ENCODE data around the gene ADAMTS12. TPM values are rescaled to one million over a fixed set of nuclear protein-coding genes. Genes with fewer than 3 reads are reported as not detected.

Gene ADAMTS12
- total RNA-seq, 1 experiment from 2014 or later: not detected

DNA sequence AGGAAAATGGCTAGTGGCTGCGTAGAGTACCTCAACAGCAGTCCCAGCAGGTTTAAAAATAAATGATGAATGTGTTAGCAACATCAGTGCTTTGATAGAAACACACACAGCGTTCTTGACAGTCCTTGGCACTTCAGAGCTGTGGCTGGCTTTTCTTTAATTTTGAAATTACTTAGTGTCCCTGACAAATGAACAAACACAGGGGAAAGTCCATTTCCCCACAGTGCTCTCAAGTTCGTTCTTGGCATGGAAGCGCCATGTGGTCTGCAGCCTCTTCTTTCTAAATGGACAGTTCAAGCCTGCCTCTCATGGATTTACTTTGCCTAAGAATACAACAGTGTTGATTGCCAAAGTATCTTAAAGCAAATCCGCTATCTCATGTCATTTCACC is 102.2 kb downstream of the ADAMTS12 start:
- no peaks in the 10 kb centered on the region for H3K79me2 ChIP-seq (ENCODE audit: low read length)
- no peak overlapping the region for H3K4me3 ChIP-seq (ENCODE audit: low read length)
- no peaks in the 10 kb centered on the region for H3K4me1 ChIP-seq (ENCODE audit: low read length)
- H3K9ac ChIP-seq (ENCODE audit: low read length): no peak overlapping the region
- H3K36me3 ChIP-seq (ENCODE audit: insufficient read depth, low read length): no peaks in the 10 kb centered on the region
- H3K9me3 ChIP-seq (ENCODE audit: low read length): no peaks in the 10 kb centered on the region
- H3K27ac ChIP-seq (ENCODE audit: low read length): no peak overlapping the region
- H3K9me2 ChIP-seq (replicated peaks; ENCODE audit: insufficient read depth, low read length): no peaks in the 10 kb centered on the region
- DNase-seq: no peak
- H3K27me3 ChIP-seq (ENCODE audit: low read length): no peaks in the 10 kb centered on the region
- no peak overlapping the region for H3K4me2 ChIP-seq (ENCODE audit: low read depth, low read length, poor library complexity, severe bottlenecking)
- H2AFZ ChIP-seq (ENCODE audit: low read length): no peak overlapping the region
- H4K20me1 ChIP-seq (ENCODE audit: insufficient read depth, low read depth, low read length): no peaks in the 10 kb centered on the region

GRCh38 chr5:33788922-33789566 is 102.7 kb downstream of the ADAMTS12 start:
- no peaks in the 10 kb centered on the region for H3K4me1 ChIP-seq (ENCODE audit: low read length)
- no peak overlapping the region for H3K27ac ChIP-seq (ENCODE audit: low read length)
- no peaks in the 10 kb centered on the region for H3K9me3 ChIP-seq (ENCODE audit: low read length)
- H3K36me3 ChIP-seq (ENCODE audit: insufficient read depth, low read length): no peaks in the 10 kb centered on the region
- no peak overlapping the region for H3K9ac ChIP-seq (ENCODE audit: low read length)
- DNase-seq: no peak
- no peaks in the 10 kb centered on the region for H3K79me2 ChIP-seq (ENCODE audit: low read length)
- H3K27me3 ChIP-seq (ENCODE audit: low read length): no peaks in the 10 kb centered on the region
- no peak overlapping the region for H3K4me2 ChIP-seq (ENCODE audit: low read depth, low read length, poor library complexity, severe bottlenecking)
- H2AFZ ChIP-seq (ENCODE audit: low read length): no peak overlapping the region
- H3K4me3 ChIP-seq (ENCODE audit: low read length): no peak overlapping the region
- no peaks in the 10 kb centered on the region for H4K20me1 ChIP-seq (ENCODE audit: insufficient read depth, low read depth, low read length)
- no peaks in the 10 kb centered on the region for H3K9me2 ChIP-seq (replicated peaks; ENCODE audit: insufficient read depth, low read length)

DNA sequence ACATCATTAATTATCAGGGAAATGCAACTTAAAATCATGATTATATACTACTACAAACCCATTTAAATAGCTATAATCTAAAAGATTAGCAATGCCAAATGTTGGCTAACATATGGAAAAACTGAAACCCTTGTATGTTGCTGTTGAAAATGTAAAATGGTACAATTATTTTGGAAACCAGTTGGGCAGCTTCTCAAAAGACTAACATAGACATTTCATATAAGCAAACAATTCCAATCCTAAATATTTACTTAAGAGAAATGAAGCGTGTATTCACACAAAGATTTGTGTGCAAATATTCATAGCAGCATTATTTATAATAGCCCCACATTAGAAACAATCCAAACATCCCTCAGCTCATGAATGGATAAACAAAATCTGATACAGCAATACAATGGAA is 106.2 kb downstream of the ADAMTS12 start:
- H3K27me3 ChIP-seq (ENCODE audit: low read length): no peaks in the 10 kb centered on the region
- no peak for DNase-seq
- no peaks in the 10 kb centered on the region for H3K9me3 ChIP-seq (ENCODE audit: low read length)
- no peaks in the 10 kb centered on the region for H3K79me2 ChIP-seq (ENCODE audit: low read length)
- H3K27ac ChIP-seq (ENCODE audit: low read length): no peak overlapping the region
- no peaks in the 10 kb centered on the region for H3K4me1 ChIP-seq (ENCODE audit: low read length)
- no peaks in the 10 kb centered on the region for H3K9me2 ChIP-seq (replicated peaks; ENCODE audit: insufficient read depth, low read length)
- H3K36me3 ChIP-seq (ENCODE audit: insufficient read depth, low read length): no peaks in the 10 kb centered on the region
- no peaks in the 10 kb centered on the region for H4K20me1 ChIP-seq (ENCODE audit: insufficient read depth, low read depth, low read length)
- H3K4me2 ChIP-seq (ENCODE audit: low read depth, low read length, poor library complexity, severe bottlenecking): no peak overlapping the region
- H3K9ac ChIP-seq (ENCODE audit: low read length): no peak overlapping the region
- H2AFZ ChIP-seq (ENCODE audit: low read length): no peak overlapping the region
- H3K4me3 ChIP-seq (ENCODE audit: low read length): no peak overlapping the region

- H3K4me1 ChIP-seq (ENCODE audit: low read length): no peaks in the 10 kb centered on the region
- H3K27me3 ChIP-seq (ENCODE audit: low read length): no peaks in the 10 kb centered on the region
- no peak overlapping the region for H2AFZ ChIP-seq (ENCODE audit: low read length)
- H3K27ac ChIP-seq (ENCODE audit: low read length): no peak overlapping the region
- H3K79me2 ChIP-seq (ENCODE audit: low read length): no peaks in the 10 kb centered on the region
- no peaks in the 10 kb centered on the region for H4K20me1 ChIP-seq (ENCODE audit: insufficient read depth, low read depth, low read length)
- DNase-seq: no peak
- no peaks in the 10 kb centered on the region for H3K9me3 ChIP-seq (ENCODE audit: low read length)
- no peak overlapping the region for H3K4me2 ChIP-seq (ENCODE audit: low read depth, low read length, poor library complexity, severe bottlenecking)
- H3K4me3 ChIP-seq (ENCODE audit: low read length): no peak overlapping the region
- no peaks in the 10 kb centered on the region for H3K9me2 ChIP-seq (replicated peaks; ENCODE audit: insufficient read depth, low read length)
- no peaks in the 10 kb centered on the region for H3K36me3 ChIP-seq (ENCODE audit: insufficient read depth, low read length)
- H3K9ac ChIP-seq (ENCODE audit: low read length): no peak overlapping the region
Measured at GRCh38 chr5:33781286-33781685, 110.5 kb downstream of the ADAMTS12 start.

DNA sequence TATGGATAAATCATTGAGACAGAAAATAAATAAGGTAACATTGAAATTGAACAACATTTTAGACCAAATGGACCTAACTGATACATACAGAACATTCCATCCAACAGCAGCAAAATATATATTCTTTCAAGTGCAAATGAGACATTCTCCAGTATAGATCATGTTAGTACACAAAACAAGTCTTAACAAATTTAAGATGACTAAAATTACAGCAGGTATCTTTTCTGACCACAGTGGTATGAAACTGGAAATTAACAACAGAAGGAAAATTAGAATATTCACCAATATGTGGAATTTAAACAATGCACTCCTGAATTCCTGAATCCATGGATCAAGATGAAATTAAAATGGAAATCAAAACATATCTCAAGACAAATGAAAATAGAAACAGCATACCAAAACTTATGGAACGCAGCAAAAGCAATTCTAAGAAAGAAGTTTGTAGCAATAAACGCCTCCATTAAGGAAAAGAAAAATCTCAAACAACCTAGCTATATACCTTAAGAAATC is 115.6 kb downstream of the ADAMTS12 start:
- H3K27me3 ChIP-seq (ENCODE audit: low read length): no peaks in the 10 kb centered on the region
- H4K20me1 ChIP-seq (ENCODE audit: insufficient read depth, low read depth, low read length): no peaks in the 10 kb centered on the region
- H3K36me3 ChIP-seq (ENCODE audit: insufficient read depth, low read length): no peaks in the 10 kb centered on the region
- no peaks in the 10 kb centered on the region for H3K4me1 ChIP-seq (ENCODE audit: low read length)
- no peak overlapping the region for H3K27ac ChIP-seq (ENCODE audit: low read length)
- no peaks in the 10 kb centered on the region for H3K9me2 ChIP-seq (replicated peaks; ENCODE audit: insufficient read depth, low read length)
- no peaks in the 10 kb centered on the region for H3K9me3 ChIP-seq (ENCODE audit: low read length)
- no peak overlapping the region for H2AFZ ChIP-seq (ENCODE audit: low read length)
- H3K9ac ChIP-seq (ENCODE audit: low read length): no peak overlapping the region
- no peak overlapping the region for H3K4me3 ChIP-seq (ENCODE audit: low read length)
- H3K4me2 ChIP-seq (ENCODE audit: low read depth, low read length, poor library complexity, severe bottlenecking): no peak overlapping the region
- no peaks in the 10 kb centered on the region for H3K79me2 ChIP-seq (ENCODE audit: low read length)
- no peak for DNase-seq

GRCh38 chr5:33774341-33774740 is 117.4 kb downstream of the ADAMTS12 start:
- Histone ChIP-seq H3K27me3 (ENCODE audit: low read length) (no peaks in the 10 kb centered on the region), H3K9me3 (ENCODE audit: low read length) (no peaks in the 10 kb centered on the region), H3K36me3 (ENCODE audit: insufficient read depth, low read length) (no peaks in the 10 kb centered on the region), H4K20me1 (ENCODE audit: insufficient read depth, low read depth, low read length) (no peaks in the 10 kb centered on the region), H3K9ac (ENCODE audit: low read length) (no peak overlapping the region), H3K79me2 (ENCODE audit: low read length) (no peaks in the 10 kb centered on the region), H3K4me1 (ENCODE audit: low read length) (no peaks in the 10 kb centered on the region), H3K4me3 (ENCODE audit: low read length) (no peak overlapping the region), H2AFZ (ENCODE audit: low read length) (no peak overlapping the region), H3K27ac (ENCODE audit: low read length) (no peak overlapping the region), H3K9me2 (replicated peaks; ENCODE audit: insufficient read depth, low read length) (no peaks in the 10 kb centered on the region), H3K4me2 (ENCODE audit: low read depth, low read length, poor library complexity, severe bottlenecking) (no peak overlapping the region)
- DNase-seq: no peak

DNA sequence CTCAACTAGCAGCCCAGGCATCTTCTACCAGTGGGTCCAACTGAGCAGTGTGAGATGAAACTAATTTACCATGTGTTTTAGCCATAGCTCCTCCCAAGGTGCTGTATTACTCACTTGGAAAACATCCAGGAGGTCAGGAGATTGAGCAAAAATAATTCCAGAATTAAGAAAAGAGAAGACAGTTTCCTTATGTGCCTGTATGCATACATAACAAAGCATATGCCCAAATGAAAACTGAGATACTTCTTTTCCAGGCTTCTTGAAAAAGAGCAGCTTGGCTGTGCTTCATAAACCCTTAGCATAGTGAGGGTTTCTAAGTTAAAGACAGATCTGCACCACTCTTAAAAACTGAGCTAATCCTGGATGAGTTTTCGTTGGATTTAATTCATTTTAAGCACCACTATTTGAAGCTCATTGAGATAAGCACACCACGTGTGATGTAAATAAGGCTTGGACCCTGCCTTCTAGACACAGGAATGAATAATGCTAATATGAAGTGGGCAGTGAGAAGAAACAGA is 119.4 kb downstream of the ADAMTS12 start:
- H4K20me1 ChIP-seq (ENCODE audit: insufficient read depth, low read depth, low read length): no peaks in the 10 kb centered on the region
- no peaks in the 10 kb centered on the region for H3K9me3 ChIP-seq (ENCODE audit: low read length)
- H3K27me3 ChIP-seq (ENCODE audit: low read length): no peaks in the 10 kb centered on the region
- no peaks in the 10 kb centered on the region for H3K79me2 ChIP-seq (ENCODE audit: low read length)
- no peak overlapping the region for H3K4me2 ChIP-seq (ENCODE audit: low read depth, low read length, poor library complexity, severe bottlenecking)
- no peak overlapping the region for H3K9ac ChIP-seq (ENCODE audit: low read length)
- DNase-seq: no peak
- no peaks in the 10 kb centered on the region for H3K9me2 ChIP-seq (replicated peaks; ENCODE audit: insufficient read depth, low read length)
- no peaks in the 10 kb centered on the region for H3K36me3 ChIP-seq (ENCODE audit: insufficient read depth, low read length)
- H3K4me1 ChIP-seq (ENCODE audit: low read length): no peaks in the 10 kb centered on the region
- no peak overlapping the region for H2AFZ ChIP-seq (ENCODE audit: low read length)
- no peak overlapping the region for H3K4me3 ChIP-seq (ENCODE audit: low read length)
- no peak overlapping the region for H3K27ac ChIP-seq (ENCODE audit: low read length)

GRCh38 chr5:33769968-33770367 is 121.8 kb downstream of the ADAMTS12 start:
- DNase-seq: no peak
- no peak overlapping the region for H3K4me2 ChIP-seq (ENCODE audit: low read depth, low read length, poor library complexity, severe bottlenecking)
- no peaks in the 10 kb centered on the region for H3K4me1 ChIP-seq (ENCODE audit: low read length)
- H3K79me2 ChIP-seq (ENCODE audit: low read length): no peaks in the 10 kb centered on the region
- H3K4me3 ChIP-seq (ENCODE audit: low read length): no peak overlapping the region
- H3K27ac ChIP-seq (ENCODE audit: low read length): no peak overlapping the region
- no peak overlapping the region for H3K9ac ChIP-seq (ENCODE audit: low read length)
- no peaks in the 10 kb centered on the region for H3K36me3 ChIP-seq (ENCODE audit: insufficient read depth, low read length)
- H3K9me3 ChIP-seq (ENCODE audit: low read length): no peaks in the 10 kb centered on the region
- H3K27me3 ChIP-seq (ENCODE audit: low read length): no peaks in the 10 kb centered on the region
- H2AFZ ChIP-seq (ENCODE audit: low read length): no peak overlapping the region
- H4K20me1 ChIP-seq (ENCODE audit: insufficient read depth, low read depth, low read length): no peaks in the 10 kb centered on the region
- H3K9me2 ChIP-seq (replicated peaks; ENCODE audit: insufficient read depth, low read length): no peaks in the 10 kb centered on the region

Measured in Karpas-422 (cell line).